GM18526 (cell line): Measurements from ENCODE around the gene JAM2.

Experiments used
- POLR2A ChIP-seq: IDR thresholded peaks from 3 replicates; pipeline ENCODE4 v1.6.1; 2011; ENCODE audit not compliant: insufficient read length; ENCODE audit errors: extremely low read depth

Gene JAM2

DNA sequence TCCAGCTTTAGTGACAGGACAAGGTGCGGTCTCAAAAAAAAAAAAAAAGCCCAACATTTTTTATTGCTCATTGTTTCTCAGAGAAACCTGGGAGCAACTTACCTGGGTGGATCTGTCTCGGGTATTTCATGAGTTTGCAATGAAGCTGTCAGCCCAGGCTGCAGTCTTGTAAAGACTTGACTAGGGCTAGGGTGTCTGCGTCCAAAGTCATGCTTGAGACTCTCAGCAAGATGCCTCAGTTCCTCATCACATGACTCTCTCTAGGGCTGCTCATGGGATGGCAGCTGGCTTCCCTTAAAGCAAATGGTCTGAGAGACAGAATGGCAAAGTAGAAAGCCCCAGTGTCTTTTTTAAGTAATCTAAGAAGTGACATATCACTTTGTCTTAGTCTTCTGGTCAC, 103.8 kb downstream of the JAM2 start:
- TF ChIP-seq POLR2A: no peak

- no peak for TF ChIP-seq POLR2A
These were observed 105.8 kb downstream of the JAM2 start for GRCh38 chr21:25744854-25745253.

DNA sequence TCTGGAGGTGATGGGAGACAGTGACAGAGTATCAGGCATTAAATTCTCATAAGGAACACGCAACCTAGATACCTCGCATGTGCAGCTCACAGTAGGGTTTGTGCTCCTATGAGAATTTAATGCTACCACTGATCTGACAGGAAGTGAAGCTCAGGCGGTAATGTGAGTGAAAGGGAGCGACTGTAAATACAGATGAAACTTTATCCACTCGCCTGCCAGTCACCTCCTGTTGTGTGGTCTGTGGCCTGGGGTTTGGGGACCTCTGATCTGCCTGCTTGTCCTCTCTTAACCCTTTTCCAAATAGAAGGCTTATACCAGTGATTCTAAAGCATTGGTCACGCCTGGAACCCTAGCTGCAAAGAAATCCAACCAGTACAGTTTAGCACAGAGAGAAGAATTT, 111.0 kb downstream of the JAM2 start:
- TF ChIP-seq POLR2A: no peak

DNA sequence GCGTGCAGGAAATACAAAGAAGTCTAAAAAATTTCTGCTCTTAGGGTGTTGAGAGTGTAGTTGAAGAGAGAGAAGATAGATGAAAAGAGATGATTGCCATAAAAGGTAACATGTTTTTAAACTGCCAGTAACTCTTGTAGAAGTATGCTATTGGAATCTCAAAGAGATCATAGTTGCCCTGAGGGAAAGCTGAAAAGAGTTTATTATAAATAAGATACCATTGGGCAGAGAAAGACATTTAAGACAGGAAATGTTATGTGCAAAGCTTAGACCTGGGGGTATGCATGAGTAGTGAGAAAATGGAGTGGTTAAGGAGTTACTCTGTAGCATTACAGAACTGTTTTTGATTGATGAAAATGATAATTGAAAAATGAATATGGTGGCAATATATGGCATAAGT, 113.4 kb downstream of the JAM2 start:
- TF ChIP-seq POLR2A: no peak

DNA sequence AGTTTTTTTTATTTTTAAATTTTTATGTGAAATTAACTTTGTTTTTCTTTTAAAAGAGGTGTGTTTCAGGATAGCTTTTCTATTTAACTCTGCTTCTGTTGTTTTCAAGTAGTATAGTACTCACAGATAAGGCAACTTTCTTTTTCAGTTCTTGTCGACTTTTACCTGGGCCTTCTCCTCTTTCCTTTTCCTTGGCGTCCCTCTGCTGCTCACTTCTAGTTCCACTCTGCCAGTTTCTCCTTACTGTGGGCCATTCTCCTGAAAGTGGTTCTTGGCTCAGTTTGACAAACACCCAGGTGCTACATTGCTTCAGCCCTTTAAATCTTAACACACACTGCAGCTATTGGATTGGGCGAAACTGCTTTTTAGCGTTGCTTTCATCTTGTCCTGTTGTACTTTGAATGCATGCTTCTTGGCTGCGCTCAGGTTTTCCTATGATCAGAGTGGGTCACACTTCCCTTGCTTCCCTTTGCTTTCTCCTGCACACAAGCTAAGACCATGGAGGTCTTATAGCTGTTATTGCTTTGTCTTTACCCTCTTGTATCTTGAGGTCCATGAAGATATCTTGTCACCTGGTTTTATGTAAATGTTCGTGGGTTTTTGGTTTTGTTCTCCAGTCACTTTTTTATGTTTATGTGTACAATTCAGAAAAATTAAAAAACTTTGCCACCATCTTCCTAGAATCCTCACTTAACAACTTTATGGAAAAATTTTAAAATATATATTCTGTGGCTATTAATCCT, 117.3 kb downstream of the JAM2 start:
- no peak for TF ChIP-seq POLR2A

DNA sequence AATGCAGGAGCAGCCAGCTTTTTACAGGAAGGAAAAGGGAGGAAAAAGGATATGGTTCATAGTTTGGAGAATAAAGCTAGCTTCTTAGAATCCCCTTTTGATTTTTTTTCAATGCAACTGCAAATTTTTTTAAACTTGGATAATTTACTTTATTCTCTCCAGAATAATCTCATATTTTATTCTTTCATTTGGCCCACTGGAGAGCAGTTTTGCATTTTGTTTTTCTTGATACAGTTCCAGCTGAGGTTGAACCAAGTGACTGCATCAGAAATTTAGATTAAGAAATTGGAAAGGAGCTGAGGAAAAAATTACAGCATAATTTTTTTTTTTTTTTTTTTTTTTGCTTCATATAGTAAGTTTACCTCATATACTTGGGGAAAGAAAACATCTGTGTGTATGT, 118.5 kb downstream of the JAM2 start:
- no peak for TF ChIP-seq POLR2A

- no peak for TF ChIP-seq POLR2A
These were observed 120.5 kb downstream of the JAM2 start for GRCh38 chr21:25759573-25759972.

- no peak for TF ChIP-seq POLR2A
These were observed 121.0 kb downstream of the JAM2 start for GRCh38 chr21:25760061-25760460.

- TF ChIP-seq POLR2A: no peak
These were observed 121.6 kb downstream of the JAM2 start for GRCh38 chr21:25760677-25761076.

DNA sequence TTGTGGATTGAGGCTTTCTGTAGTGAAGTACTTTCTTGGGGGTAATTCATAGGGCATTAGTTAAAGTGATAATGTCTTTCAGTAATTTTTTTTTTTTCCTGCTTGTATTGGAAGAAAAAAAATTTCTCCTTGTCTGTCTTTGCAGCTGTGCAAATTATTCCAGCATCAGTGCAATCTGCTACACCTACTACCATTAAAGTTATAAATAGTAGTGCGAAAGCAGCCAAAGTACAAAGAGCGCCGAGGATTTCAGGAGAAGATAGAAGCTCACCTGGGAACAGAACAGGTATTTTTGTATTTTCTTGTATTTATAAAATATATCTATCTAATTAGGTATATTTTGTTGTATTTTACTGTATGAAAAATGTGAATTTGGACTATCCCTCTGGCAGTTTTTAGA, 125.0 kb downstream of the JAM2 start:
- TF ChIP-seq POLR2A: no peak
